Neuron (in vitro differentiated cells): ENCODE results near the gene EDN3.
"Not testable (repeated sequence)": the region's sequence is repeated elsewhere in the genome, so short reads cannot be mapped to it uniquely, and the experiment has no call there.

Experiments used
- H2AFZ ChIP-seq: one replicate; pipeline ENCODE4 v1.6.1; 2013; ENCODE audit warnings: low read depth, mild to moderate bottlenecking, inconsistent platforms, low read length, moderate library complexity
- H3K27me3 ChIP-seq: one replicate; pipeline ENCODE4 v1.6.1; 2013; ENCODE audit warnings: low read length; ENCODE audit not compliant: insufficient read depth
- H3K36me3 ChIP-seq: one replicate; pipeline ENCODE4 v1.6.1; 2013; ENCODE audit warnings: low read length; ENCODE audit not compliant: insufficient read depth
- H3K4me1 ChIP-seq: one replicate; pipeline ENCODE4 v1.6.1; 2013; ENCODE audit warnings: low read length; ENCODE audit not compliant: insufficient read depth
- H3K4me3 ChIP-seq: 2 replicates; pipeline ENCODE4 v1.5.1; 2013; ENCODE audit warnings: mild to moderate bottlenecking, low read length, moderate library complexity
- H3K9me3 ChIP-seq: one replicate; pipeline ENCODE4 v1.6.1; 2013; ENCODE audit warnings: low read length

Gene EDN3

DNA sequence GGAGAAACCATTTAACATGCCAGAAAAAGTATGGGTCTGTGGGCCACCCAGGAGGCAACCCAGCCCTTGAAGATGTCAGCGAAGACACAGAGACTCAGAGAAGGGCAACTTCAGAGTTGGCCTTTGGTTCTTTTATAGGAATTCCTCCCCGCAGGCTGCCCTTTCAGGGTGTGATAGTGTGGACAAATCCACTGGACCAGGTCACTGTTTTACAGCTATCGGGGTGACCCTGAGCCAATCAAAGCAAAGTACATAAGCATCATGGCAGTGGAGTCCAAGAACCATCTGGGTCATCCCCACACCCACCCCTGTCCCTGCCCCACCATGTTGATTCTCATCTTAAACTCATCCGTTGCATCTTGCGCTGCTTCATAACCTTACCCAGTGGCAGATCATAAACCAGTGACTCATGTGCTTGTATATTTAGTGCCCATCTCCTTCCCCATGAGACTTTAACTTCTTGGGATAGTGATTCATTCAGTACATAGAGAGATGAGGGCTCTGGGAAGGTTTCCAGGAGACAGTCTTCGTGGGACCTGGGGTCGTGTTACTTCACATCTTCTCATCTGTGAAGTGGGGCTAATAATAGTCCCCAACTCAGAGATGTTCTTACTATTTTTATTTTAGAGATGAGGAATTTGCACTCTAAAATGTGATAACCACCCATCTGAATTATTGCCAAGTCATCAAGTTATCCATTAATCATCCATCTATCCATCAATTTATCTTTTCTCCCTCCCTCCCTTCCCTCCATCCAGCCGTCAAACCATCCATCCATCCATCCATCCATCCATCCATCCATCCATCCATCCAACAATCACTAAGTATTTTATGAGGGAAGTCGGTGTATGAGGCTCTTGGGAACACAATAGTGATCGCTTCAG lies 51.0 kb downstream of the EDN3 start:
- no peaks in the 10 kb centered on the region for H3K27me3 ChIP-seq
- no peaks in the 10 kb centered on the region for H3K9me3 ChIP-seq
- H3K4me1 ChIP-seq = no peaks in the 10 kb centered on the region
- H3K4me3 ChIP-seq = no peak overlapping the region
- H2AFZ ChIP-seq = no peak overlapping the region
- no peaks in the 10 kb centered on the region for H3K36me3 ChIP-seq

DNA sequence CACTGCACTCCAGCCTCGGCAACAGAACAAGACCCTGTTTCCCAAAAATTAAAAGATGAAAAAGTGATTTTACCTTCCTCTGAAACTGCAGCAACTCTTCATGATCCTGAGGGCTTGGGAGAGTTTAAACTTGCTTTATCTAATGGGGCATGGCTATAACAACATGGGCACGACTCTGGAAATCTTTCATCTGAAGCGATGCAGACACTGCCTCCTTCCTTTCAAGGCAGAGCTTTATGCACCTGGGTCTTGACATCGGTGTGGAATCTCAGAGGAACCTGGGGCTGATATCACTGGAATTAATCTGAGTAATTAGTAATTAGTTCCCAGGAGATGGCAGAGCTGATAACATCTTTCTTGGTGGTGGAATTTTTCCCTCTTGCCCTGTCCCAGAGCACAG lies 52.1 kb downstream of the EDN3 start:
- Histone ChIP-seq H3K36me3 (no peaks in the 10 kb centered on the region), H3K9me3 (no peaks in the 10 kb centered on the region), H2AFZ (no peak overlapping the region), H3K4me3 (no peak overlapping the region), H3K27me3 (no peaks in the 10 kb centered on the region), H3K4me1 (no peaks in the 10 kb centered on the region)

DNA sequence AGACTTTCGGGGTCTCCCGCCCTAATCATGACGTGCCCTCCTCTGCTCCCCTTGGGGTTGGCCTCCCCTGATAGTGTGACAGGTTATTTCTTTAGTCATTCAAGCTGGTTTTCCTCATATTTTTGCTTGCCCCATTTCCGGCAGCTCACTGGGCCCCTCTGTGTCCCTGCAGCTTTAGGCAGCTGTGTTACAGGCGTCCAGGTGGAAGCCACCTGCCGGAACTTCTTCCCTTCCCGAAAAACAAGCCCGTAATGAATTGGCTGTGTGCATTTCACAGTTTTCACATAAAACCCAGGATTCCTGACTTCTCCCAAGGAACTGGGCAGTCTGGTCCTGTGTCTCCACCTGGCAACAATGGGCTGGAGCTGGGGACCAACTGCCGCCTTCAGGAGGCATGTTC lies 52.6 kb downstream of the EDN3 start:
- H3K27me3 ChIP-seq = no peaks in the 10 kb centered on the region
- H3K9me3 ChIP-seq = no peaks in the 10 kb centered on the region
- no peak overlapping the region for H3K4me3 ChIP-seq
- H2AFZ ChIP-seq = no peak overlapping the region
- H3K36me3 ChIP-seq = no peaks in the 10 kb centered on the region
- H3K4me1 ChIP-seq = no peaks in the 10 kb centered on the region

DNA sequence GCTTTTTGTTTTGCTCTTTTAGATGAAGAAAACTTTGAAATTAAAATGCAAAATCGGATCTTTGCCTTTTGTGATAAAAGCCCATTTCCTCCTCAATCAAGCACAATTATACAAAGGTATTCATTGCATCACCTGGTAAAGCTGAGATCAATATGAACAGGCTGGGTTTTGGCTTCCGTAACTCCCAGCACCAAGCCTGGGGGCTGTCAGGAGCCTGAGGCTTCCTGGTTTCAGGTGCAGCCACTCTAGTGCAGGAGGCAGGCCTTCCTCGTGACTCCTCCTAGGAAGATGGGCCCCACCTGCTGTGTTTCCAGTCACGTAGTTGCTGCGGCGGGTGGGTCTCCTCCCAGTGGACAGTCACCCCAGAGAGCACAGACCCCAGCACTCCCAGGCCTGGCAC lies 54.0 kb downstream of the EDN3 start:
- no peaks in the 10 kb centered on the region for H3K36me3 ChIP-seq
- no peak overlapping the region for H3K4me3 ChIP-seq
- no peaks in the 10 kb centered on the region for H3K4me1 ChIP-seq

DNA sequence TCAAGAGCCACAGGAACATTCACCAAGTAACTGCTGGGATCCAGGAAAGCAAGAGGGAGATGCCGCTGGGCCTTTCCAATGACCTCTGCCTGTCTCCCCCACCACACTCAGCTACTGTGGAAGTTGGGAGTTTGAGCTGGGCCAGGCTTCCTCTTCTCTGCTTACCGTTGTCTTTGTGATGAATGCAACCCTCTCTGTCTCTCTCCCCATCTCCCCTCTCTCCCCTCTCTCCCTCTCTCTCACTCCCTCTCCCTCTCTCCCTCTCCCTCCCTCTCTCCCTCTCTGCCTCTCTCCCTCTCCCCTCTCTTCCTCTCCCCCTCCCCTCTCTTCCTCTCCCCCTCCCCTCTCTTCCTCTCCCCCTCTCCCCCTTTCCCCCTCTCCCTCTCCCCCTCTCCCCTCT lies 54.8 kb downstream of the EDN3 start:
- H3K4me1 ChIP-seq = no peaks in the 10 kb centered on the region
- H2AFZ ChIP-seq = no peak overlapping the region
- H3K36me3 ChIP-seq = no peaks in the 10 kb centered on the region
- no peak overlapping the region for H3K4me3 ChIP-seq
- no peaks in the 10 kb centered on the region for H3K27me3 ChIP-seq
- H3K9me3 ChIP-seq = no peaks in the 10 kb centered on the region

More for the DNA sequence above, 54.0 kb downstream of the EDN3 start:
- Histone ChIP-seq H2AFZ (no peak overlapping the region), H3K9me3 (no peaks in the 10 kb centered on the region), H3K27me3 (no peaks in the 10 kb centered on the region)

DNA sequence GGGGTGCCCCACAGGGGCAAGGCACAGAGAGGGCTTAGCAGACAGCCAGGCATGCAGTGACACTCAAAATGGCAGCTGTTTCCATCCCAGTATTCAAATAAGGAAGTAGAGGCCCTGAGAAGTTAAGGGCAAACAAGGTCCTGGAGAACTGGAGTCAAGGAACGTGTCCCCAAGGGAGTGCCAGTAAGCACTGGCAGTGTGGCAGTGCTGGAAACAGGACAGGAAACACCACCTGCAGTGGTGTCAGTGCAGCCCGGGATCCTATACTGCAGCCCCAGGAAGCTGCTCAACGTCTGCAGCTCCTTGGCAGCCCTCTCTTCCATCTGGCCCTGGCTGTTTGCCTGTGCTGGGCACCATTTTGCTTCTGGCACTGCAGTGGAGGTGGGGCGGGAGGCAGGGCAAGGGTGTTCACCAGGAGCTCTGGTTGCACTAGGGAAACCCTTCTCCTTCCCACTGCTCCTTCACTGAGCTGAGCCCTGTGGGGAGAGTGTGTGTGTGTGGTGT lies 56.3 kb downstream of the EDN3 start:
- no peaks in the 10 kb centered on the region for H3K4me1 ChIP-seq
- H3K27me3 ChIP-seq = no peaks in the 10 kb centered on the region
- no peak overlapping the region for H2AFZ ChIP-seq
- no peak overlapping the region for H3K4me3 ChIP-seq
- H3K9me3 ChIP-seq = no peaks in the 10 kb centered on the region
- no peaks in the 10 kb centered on the region for H3K36me3 ChIP-seq

DNA sequence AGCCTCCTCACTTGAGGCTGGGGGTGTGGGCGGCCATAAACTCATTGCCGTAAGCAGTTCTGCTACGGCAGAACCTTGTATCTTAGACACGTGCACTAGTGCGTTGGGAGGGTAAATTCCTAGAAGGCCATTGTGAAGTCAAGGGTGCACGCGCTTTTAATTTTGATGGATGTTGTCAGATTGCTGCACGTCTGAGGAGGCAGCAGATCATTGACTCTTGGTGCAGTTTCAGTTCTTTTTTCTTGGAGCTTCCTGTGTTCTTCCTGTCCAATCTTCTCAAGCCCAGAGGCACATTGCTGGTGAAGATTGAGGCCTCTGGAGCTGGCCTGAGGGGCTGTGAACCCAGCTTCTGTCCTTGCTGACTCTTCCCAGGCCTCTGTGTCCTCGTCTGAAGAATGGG lies 58.4 kb downstream of the EDN3 start:
- H2AFZ ChIP-seq, H3K27me3 ChIP-seq, H3K9me3 ChIP-seq, H3K4me3 ChIP-seq, H3K36me3 ChIP-seq, H3K4me1 ChIP-seq: not testable (repeated sequence)

DNA sequence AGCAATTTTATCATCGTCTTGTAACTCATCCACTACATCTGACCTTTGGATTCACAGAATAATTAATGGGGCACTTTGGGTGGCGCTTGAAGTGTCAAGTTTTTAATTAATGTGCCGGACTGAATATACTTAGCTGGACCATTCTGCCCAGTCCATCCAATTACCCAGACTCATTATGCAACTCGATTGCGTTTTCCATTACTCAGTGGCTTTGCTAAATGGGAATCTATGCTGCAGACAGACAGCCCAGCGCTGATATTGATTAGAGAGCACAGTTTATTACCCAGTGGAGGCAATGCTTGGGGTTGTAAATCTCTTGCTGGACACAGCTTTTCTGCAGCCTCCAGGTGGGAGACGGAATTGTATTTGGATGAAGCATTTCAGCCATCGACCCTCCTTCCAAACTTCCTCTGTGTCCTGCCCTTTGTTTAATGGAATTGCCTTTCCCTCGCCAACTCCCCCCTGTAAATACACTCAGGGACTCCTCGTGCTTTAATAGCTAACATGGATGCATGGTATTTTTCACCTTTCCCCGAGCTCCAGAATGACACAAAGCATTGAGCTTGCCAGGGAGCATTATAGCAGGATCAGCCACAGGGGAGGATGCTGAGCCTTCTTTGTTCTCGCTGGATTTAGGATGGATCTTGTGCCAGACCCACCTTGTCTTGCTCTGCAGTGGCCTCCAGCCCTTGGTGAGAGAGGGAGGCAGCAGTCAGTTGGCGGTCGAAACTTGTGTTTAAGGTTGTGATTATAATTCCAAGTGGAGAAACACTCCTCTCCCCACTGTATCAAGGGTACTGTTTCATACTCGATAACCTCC lies 59.7 kb downstream of the EDN3 start:
- Histone ChIP-seq H3K27me3 (no peaks in the 10 kb centered on the region), H3K9me3 (no peaks in the 10 kb centered on the region), H3K4me3 (no peak overlapping the region), H3K4me1 (no peaks in the 10 kb centered on the region), H3K36me3 (no peaks in the 10 kb centered on the region), H2AFZ (no peak overlapping the region)

DNA sequence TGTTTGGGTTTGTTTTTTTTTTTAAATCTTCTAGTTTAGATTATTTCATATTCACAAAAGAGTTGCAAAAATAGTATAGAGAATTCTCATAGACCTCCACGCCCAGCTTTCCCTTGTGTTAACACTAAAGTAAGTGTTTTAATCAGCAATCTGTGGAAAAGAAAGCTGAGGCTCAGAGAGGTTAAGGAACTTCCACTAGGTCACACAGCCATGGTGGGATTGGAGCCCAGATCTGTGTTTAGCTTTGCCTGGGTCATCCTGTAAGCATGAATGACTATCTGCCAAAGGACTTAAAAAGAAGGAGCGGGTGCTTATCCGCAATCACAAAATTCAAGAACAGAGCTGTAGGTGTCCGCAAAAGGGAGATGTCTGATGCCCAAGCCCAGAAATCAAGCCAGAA lies 60.5 kb downstream of the EDN3 start:
- H3K36me3 ChIP-seq = no peaks in the 10 kb centered on the region
- H3K9me3 ChIP-seq = no peaks in the 10 kb centered on the region
- H2AFZ ChIP-seq = no peak overlapping the region
- H3K4me3 ChIP-seq = no peak overlapping the region
- no peaks in the 10 kb centered on the region for H3K4me1 ChIP-seq
- H3K27me3 ChIP-seq = no peaks in the 10 kb centered on the region

DNA sequence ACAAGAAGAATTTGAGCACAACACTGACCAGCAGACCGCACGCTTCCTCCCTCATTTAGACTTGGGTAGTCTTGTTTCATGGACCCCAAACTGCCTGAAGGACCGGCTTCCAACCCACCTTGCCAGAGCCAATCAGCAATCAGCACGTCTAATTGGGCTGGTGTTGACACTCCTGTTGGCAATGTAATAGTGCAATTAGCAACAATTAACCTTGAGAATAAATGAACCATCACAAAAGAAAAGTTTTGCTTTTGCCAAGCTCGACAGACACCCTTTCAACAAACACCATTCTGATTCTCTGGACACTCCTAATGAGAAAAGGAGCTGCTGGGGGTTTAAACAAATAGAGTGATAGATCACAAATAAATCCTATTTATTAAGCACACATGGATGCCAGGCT lies 61.0 kb downstream of the EDN3 start:
- Histone ChIP-seq H3K4me3 (no peak overlapping the region), H2AFZ (no peak overlapping the region), H3K9me3 (no peaks in the 10 kb centered on the region), H3K4me1 (no peaks in the 10 kb centered on the region), H3K36me3 (no peaks in the 10 kb centered on the region), H3K27me3 (no peaks in the 10 kb centered on the region)

DNA sequence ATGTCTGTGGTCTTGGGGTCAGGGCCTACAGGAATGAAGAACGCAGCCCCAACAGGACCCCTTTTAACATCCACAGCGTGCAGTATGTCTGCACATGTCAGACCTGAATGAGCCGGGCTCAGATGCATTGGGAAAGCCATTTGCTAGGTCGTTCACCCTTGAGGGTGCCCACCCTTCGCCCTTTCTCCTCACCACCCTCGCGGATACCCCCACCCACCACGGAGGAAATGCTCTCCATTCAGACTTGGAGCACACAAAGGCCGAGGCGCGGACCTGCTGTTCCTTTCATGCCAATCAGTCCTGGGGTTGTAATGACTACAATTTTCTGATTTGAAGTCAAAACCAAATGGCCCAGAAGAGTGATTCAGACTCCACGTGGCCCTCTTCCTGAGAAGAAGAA lies 62.7 kb downstream of the EDN3 start:
- no peak overlapping the region for H3K4me3 ChIP-seq
- H3K36me3 ChIP-seq = no peaks in the 10 kb centered on the region
- no peak overlapping the region for H2AFZ ChIP-seq
- H3K4me1 ChIP-seq = no peaks in the 10 kb centered on the region
- H3K9me3 ChIP-seq = no peaks in the 10 kb centered on the region
- H3K27me3 ChIP-seq = no peaks in the 10 kb centered on the region

DNA sequence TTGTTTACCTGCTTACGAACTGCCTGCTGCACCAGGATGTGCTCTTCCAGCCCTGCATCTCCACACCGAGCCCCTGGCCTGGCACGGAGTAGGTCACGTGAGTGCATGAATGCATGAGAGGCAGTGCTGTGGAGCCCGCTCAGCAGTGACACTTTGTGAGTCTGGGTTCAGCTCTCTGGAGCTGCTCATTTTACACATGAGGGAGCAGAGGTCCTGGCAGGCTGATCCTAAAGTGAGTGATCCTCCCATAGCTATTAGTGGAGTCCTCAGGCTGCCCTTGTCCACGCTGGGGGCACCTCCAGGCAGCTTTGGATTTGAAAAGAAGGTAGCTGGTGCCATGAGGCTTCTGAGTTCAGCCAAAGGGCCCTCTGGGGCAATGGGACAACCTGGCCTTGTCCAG lies 64.2 kb downstream of the EDN3 start:
- Histone ChIP-seq H3K36me3 (no peaks in the 10 kb centered on the region), H3K9me3 (no peaks in the 10 kb centered on the region), H3K27me3 (no peaks in the 10 kb centered on the region), H3K4me3 (no peak overlapping the region), H3K4me1 (no peaks in the 10 kb centered on the region), H2AFZ (no peak overlapping the region)

DNA sequence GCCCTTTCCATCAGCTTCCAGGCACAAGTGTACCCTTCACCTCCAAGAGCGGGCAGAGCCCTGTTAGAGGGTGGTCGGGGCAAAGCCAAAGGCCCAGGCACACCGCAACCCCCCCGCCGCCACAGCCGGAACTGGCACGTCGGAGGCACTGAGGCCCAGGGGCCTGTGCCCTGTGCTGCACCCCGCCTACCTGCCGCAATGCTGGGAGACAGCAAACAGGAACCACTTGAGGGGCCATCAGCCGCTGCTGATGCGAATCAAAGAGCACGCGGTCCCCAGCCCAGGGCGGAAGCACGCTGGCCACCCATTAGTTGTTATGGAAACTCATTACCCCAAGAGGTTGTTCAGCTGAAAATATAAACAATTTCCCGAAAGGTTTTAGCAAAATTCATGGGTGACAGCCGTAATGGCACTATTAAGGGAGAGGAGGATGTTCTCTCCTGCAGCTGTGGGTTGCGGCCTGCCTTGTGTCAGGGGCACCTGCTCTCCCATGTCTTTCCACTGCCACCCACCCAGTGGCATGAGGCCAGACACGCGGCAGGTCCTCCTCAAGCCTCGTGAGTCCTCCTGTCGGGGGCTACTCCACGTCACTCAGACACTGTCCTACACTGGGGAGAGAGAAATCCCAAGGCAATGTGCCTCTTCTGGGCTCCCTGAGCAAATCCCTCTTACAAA lies 65.3 kb downstream of the EDN3 start:
- no peak overlapping the region for H3K4me3 ChIP-seq
- H2AFZ ChIP-seq = no peak overlapping the region
- no peaks in the 10 kb centered on the region for H3K9me3 ChIP-seq
- peaks cover 1% of the 10 kb centered on the region for H3K27me3 ChIP-seq
- H3K36me3 ChIP-seq = no peaks in the 10 kb centered on the region
- H3K4me1 ChIP-seq = no peaks in the 10 kb centered on the region
